ENCODE results near the gene MYO16. TPM values are rescaled to one million over a fixed set of nuclear protein-coding genes. Genes with fewer than 3 reads are reported as not detected.

MYO16 gene
- total RNA-seq, 1 donor from 2014 or later = 2.9 TPM

DNA sequence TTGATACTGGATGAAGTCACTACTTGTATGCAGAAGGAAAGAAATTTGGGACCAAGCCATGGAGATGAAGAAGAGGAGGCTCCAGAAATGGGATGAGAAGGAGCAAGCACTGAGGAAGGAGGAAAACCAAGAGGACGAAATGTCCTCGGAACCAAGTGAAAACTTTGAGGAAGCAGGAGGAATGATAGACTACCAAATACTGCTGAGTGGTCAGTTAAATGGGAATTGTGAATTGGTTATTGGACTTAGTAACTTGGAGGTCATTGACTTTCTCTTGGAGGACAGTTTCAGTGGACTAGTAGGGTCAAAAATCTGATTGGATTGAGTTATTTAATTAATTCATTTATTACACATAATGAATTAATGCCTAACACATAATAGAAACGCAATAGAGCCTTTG is 167.9 kb downstream of the MYO16 start:
- no peak for DNase-seq (ENCODE audit: low spot score)

DNA sequence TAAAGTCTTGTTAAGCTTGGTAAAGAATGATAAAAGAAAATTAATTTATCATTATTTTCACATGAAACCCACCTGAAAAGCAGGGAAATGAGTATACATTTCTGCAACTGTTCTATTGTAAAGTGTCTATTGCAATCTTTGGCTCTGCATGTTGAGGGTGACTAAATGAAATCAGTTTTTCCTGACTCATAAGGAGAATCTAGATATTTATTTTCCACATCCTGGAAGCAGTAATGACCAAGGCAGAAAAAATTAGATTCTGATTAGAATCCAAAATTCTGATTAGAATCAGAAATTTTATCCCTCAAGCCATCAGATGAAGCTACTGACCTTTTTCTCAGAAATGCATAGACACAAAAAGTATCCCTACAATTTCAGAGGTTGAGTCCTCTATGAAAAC is 178.4 kb downstream of the MYO16 start:
- no peak for DNase-seq (ENCODE audit: low spot score)

DNA sequence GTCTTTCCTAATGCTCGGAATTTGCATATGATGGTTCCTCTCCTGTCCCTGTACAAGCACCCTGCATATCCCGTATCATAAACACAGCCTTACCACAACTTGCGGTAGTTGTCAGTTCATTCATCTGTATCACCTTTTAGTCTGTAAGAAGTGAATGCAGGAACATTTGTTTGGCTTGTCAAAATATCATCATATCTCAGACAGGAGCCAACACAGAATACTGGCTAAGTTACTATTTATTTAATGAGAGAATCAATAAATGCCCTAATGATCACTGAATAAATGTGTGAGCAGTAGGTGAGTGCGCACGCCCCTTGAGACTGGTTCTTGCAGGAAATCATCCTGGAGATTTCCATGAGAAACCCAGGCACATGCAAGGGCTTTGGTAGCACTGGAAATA is 182.8 kb downstream of the MYO16 start:
- DNase-seq (ENCODE audit: low spot score) = no peak

DNA sequence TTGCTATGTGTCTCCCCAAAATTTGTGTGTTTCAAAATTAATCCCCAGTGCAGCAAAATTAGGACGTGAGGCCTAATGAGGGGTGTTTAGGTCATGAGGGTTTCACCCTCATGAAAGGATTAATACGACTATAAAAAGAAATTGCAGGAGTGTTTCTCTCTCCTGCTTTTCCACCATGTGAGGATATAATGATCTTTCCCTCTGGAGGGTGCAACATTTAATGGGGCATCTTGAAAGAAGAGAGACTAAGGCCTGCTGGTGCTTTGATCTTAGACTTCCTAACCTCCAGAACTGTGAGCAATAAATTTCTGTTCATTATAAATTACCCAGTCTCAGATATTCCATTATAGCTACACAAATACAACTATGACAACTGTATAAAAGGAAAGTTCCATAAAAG is 183.2 kb downstream of the MYO16 start:
- DNase-seq (ENCODE audit: low spot score) = no peak

DNA sequence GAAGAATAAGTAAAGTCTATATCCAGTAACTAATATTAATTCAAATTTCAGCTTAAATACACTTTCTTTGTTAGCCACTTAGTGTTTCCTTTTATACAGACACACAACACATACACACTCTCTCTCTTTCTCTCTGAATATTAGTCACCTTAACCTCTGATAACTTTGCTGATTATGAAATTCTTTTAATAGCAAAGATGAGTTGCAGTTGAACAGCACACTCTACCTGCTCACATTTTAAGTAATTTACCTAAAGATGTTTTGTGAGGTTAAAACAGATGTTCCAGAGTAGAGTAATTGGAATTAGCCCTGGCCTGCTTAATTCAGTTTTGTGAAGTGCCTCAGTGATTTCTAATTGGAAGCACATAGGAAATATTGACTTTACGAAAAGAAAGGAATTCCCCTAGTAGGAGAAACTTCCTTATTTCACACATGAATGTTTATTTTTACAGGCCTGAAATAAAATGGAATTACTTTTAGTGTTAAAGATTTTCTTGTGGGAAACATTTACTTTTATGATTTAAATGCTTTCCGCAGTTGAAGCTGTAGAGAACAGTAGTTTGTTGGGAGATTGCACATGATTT is 184.3 kb downstream of the MYO16 start:
- no peak for DNase-seq (ENCODE audit: low spot score)

DNA sequence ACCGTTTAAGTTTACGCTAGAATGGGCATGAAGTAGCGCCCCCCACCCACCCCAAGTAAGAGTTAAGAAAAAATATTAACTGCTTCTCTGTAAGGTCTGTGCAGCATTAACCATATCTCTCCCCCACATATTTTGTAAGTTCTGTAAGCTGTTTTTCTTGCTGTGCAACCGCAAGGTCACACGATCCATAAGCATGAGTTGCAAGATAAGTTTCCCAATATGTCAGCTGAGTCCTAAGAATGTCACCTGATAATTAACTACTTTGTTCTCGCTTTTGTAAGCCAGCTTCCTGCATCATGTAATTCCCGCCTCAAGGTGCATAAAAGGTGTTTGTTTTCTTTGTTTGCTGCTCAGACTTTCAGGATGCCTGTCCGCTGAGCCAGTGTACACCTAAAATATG is 187.0 kb downstream of the MYO16 start:
- no peak for DNase-seq (ENCODE audit: low spot score)

DNA sequence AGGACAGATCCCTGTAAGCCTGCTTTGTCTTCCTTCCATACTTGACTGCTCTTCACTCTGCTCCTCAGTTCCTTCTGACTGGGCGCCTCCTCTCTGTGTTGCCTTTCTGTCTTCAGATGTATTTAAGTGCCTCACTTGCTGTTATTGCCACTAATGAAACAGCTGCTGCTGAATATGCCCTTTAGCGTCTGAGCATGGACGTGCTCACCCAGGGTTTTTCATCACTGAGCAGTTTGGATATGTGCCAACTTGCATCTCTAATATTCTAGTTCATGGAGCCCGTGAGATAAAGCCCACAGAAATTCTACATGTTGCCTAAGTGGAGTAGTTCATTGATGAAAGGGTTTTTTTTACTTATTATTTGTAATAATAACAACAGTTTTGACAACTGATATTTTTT is 198.2 kb downstream of the MYO16 start:
- DNase-seq (ENCODE audit: low spot score) = no peak

DNA sequence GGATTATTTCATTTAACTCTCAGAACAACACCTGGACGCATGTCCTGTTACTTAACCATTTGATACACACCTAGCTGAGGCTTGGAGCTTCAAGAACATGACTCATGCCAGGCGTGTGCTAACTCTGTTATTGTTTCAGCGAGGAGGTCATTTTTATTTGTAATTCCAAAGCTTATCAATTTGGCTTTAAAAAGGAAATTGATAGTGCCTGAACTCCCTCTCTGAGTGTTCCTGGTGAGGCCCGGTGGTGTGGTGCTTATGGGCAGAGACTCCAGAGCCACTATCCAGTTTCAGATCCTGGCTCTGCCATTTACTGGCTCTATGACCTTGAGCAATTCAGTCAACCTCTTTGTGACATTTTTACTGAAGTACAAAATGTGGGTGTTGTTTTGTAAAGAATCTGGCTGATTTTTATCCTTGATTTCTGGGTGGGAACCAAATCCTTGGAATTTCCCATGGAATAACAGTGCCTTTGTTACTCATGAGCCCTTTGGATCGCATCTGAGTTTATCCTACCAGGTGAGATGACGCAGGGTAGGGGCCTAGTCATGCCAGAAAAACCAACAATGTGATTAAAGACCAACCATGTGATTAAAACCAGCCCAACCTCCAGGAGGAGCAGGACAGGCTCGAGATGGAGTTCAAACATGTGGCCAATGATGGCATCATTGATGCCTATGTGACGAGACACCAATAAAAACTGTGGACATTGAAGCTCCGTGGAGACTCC is 198.8 kb downstream of the MYO16 start:
- DNase-seq (ENCODE audit: low spot score) = no peak

DNA sequence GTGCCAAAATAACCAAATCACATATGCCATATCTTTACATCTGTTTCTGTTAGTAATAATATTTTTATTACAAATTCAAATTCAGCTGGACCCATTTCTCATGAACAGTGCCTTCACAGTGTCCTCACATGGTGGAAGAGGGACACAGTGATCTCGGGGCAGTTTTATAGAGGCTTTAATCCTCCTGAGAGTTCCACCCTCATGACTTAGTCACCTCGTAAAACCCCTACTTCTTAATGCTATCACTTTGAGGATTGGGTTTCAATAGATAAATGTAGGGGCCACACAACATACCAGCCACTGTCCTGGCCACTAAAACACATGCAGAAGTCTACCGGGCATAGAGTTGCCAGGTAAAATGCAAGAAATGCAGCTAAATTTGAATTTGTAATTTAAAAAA is 201.5 kb downstream of the MYO16 start:
- no peak for DNase-seq (ENCODE audit: low spot score)

DNA sequence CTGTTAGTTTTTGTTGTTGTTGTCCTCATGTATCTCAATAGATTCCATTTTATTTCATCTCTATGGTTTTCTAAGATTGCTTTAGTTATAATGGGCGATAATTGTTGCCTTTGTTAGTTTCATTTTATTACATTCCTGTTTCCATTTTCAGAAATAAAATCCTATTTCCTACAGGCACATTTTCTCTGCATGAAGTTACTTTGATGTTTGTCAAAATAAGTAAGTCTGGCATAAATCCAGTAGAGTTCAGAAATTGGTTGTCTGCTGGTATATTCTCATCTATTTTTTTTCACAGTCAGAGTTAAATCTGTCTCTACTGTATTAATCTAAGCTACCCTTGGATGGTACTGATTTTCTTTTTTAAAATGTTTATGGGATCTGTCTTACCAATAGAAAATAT is 204.1 kb downstream of the MYO16 start:
- no peak for DNase-seq (ENCODE audit: low spot score)

DNA sequence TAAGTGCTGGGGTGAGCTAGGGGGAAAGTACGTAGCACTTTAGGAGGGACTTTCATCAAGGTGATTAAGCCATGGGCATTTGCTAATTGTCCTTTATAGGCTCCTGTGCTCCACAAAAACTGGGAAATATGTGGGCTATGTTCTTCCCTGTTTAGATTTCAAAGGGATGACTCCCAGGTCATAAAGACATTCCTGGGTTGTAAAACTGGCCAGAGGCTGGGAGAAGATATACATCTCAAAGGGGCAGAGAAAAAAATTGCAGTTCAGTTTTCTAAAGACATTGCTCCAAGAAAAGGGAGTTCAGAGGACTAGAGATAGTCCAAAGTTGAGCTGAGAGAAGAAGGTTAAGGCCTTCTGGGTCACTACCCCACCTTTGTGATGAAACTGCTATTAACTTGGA is 204.8 kb downstream of the MYO16 start:
- DNase-seq (ENCODE audit: low spot score) = no peak

DNA sequence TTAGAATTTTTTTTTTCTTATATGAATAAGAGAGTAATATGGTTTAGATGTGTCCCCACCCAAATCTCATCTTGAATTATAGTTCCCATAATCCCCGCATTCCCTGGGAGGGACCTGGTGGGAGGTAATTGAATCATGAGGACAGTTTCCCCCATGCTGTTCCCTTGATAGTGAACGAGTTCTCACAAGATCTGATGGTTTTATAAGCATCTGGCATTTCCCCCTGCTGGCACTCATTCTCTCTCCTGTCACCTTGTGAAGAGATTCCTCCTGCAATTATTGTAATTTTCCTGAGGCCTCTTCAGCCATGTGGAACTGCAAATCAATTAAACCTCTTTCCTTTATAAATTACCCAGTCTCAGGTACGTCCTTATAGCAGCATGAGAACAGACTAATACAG is 205.7 kb downstream of the MYO16 start:
- no peak for DNase-seq (ENCODE audit: low spot score)

DNA sequence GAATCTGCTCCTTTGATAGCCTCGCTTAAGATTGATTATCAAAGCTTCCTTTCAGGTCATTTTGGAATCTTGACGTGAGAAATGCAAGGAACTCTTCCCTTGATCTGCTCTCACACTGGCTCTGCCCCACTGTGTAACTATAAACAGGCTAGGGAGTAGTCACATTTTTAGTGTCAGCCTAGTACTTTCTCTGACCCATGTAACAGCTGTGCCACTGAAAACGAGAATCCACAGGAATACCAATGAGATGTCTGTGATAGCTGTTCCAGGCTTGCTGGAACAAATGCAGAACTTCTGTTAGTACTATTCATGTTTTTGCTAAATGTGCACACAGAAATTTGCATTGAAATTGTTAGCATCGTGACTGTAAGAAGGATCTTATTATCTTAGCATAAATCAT is 221.3 kb downstream of the MYO16 start:
- DNase-seq (ENCODE audit: low spot score) = no peak

DNA sequence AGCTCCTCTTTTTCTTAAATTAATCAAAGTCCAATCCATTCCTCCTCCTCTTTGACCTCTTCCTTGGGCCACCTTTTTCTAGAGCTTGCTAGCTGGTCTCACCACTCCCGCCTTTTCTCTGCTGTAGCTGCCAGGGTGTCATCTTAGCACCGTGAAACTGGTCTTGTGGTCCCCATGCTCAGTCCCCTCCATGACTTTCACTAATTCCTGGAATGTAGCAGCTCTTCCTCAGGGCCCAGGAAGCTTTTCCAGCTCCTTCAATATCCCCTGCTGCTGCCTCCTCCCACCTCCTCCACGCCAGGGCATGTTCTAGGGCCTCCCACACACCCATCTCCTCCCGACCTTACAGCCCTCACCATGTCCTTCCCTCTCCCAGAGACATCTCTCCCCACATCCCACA is 222.2 kb downstream of the MYO16 start:
- no peak for DNase-seq (ENCODE audit: low spot score)

DNA sequence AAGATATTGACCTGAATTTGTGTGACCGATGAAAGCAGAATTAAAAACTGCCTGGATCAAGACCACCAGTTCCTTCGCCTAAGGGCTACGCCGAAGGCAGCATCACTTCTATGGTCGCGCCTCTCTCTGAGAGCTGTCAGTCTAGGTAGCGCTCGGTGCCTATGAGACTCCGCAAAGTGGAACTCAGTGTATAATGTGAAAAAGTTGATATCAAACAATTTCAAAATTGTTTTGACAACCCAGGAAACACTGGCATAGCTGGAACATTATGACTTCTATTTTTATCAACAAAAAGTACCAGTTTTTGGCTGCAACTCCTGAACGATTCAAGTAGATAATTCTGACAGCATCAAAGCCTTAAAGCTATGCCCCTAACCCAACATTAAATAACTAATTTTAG is 223.6 kb downstream of the MYO16 start:
- DNase-seq (ENCODE audit: low spot score) = no peak

DNA sequence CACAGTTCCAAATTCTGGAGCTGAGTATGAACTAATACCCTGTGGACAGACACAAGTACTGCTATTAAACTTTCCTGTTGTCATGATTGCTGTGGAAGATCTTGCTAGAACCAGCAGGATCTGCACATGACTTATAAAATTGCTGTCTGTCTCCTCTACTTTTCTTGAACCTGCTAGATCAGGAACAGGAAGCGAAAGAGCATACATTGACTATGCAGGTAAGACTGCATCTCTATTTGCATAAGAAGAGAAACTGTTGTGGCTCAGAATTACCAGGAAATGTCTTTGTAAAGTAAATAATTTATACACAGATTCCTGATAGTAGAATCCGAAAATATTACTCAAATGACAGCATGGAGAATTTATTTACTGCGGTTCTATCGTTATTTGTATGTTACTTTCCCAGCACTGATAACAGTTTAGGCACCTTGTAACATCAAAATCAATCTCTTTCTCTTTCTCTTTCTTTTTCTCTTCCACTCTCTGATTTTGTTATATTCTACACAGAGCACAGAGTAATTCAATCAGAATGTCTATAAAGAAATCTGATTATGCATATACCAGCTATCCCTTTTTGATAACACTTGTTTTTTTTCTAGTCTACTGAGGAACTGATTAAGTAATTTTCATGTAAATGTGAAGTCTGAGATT is 226.5 kb downstream of the MYO16 start:
- DNase-seq (ENCODE audit: low spot score) = no peak

DNA sequence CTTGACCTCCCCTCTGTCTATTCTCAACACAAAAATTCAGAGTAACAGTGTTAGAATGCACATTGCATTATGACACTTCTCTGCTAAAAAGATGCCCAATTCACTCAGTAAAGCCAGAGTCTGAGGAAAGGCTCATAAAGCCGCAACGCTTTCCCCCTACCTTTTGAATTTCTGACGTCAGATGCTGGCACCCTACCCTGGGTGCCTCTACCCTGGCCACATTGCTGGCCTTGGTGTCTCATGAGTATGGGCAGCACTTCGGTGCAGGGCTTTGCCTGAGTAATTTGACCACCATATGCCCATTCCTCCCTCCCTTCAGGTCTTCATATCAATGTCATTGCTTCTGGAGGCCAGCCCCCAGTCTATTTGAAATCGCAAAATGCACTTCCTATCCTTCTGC is 229.3 kb downstream of the MYO16 start:
- DNase-seq (ENCODE audit: low spot score) = no peak

DNA sequence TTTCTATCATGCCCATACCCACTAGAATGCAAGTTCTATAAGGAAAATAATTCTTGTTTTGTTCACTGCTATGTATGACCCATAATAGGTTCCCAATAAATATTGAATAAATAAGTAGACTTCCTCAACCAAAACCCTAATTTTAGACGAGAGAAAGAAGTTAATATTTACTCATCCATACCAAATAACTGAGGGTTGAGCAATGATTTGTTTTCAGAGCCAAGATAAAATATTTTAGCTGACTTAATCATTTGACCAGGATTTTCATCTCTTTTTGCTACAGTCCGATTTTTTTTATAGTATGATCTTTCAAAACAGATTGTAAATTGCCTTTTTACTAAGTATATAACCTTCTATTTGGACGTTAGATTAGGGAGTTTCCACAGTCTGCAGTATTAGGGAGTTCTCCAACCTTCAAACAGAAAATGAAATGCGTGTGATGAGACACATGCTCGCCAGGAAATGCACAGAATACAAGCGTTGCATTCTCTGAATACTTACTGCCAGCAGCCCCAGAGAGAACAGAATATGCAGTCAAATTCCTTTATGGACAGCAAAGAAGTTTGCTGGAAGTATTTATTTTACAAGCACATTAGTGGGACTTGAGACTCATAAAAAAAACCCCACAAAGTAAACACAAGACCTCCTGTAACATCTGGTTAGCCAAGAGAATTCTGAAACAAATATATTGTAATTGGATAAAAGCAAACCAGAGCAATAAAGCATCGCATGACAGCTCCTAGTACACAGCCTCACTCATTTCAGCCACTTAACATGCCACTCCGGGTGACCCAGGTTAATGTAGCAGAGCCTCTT is 230.0 kb downstream of the MYO16 start:
- peak; percentile 57 for DNase-seq (ENCODE audit: low spot score)

DNA sequence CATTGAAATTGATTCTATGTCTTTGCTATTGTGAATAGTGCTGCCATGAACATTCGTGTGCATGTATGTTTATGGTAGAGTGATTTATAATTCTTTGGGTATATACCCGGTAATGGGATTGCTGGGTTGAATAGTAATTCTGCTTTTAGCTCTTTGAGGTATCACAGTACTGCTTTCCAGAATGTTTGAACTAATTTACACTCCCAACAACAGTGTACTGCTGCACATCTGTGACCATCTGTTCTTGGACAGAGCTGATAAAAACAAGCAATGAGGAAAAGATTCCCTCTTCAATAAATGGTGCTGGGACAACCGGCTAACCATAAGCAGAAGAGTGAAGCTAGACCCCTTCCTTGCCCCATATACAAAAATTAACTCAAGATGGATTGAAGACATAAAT is 231.0 kb downstream of the MYO16 start:
- DNase-seq (ENCODE audit: low spot score) = no peak

DNA sequence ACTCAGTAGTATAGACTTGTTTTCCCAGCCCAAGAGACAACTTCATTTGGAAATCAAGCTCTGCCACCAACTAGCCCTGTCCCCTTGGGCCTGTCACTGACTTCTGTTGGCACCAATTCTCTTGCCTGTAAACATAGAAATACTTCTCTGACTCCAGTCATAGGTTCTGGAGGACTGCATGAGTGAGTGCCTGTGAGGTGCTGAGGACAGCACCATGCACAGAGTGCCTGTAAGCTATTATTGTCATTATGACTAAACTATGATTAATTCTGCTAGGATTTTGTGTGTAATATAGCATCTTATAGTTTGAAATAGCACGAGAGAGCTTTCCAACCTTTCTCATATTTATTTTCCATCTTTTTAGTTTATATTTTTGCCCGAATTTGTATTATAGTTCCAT is 247.9 kb downstream of the MYO16 start:
- no peak for DNase-seq (ENCODE audit: low spot score)

DNA sequence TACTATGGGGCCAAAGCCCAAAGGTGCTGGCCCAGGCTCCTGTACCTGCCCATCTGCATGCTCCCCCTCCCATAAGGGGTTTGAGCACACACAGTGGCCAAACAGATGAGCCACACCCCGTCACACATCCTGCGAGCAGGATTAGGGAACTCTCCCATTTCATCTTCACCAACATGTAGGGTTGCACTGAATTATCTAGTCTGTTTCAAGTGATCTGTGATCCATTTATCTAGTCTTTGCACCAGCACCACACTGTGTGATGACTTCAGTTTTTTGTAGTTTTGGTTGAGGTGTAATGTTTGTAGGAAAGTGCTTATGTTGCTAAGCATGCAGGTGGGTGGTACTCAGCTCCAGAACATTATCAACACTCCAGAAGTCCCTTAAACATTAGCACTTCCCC is 249.3 kb downstream of the MYO16 start:
- DNase-seq (ENCODE audit: low spot score) = no peak

DNA sequence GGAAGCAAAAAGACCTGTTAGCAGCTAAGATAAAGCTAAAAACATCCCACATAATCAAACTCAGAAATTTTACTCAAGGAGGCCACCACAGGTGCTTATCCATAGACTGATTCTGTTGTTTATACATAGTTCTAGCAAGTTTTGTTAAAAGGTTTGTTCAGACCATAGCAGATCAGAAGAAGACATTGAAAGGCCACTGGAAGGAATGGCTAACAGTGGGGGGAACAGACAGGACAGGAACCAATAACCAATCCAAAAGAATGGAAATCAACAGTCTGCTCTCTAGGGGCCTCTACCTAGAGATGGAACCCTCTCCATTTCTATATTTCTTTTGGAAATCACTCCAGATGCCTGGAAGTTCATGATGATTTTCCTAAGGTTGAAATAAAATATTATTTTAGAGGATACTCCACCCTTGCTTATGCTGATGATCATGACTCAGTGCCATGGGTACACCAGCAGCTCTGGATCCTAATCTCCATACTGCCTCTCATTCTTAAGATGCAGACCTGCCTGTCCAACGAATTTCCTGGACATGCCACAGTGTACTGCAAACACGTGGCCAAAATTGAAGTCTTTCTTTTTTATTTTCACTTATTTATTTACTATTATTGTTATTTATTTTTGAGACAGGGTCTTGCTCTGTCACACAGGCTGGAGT is 260.0 kb downstream of the MYO16 start:
- DNase-seq (ENCODE audit: low spot score) = no peak

Data from umbilical cord (tissue), 2 donors.